GM21528 (cell line): ENCODE results near the gene ADAMTS14.
"Not testable (repeated sequence)": the region's sequence is repeated elsewhere in the genome, so short reads cannot be mapped to it uniquely, and the experiment has no call there.

Experiments used
- ATAC-seq: cut with Tn5 transposase; IDR thresholded peaks from one replicate; pipeline ENCODE4 v1.9.1; 2021; ENCODE audit warnings: mild to moderate bottlenecking, moderate library complexity; ENCODE audit not compliant: unreplicated experiment, low FRiP score

Gene ADAMTS14

DNA sequence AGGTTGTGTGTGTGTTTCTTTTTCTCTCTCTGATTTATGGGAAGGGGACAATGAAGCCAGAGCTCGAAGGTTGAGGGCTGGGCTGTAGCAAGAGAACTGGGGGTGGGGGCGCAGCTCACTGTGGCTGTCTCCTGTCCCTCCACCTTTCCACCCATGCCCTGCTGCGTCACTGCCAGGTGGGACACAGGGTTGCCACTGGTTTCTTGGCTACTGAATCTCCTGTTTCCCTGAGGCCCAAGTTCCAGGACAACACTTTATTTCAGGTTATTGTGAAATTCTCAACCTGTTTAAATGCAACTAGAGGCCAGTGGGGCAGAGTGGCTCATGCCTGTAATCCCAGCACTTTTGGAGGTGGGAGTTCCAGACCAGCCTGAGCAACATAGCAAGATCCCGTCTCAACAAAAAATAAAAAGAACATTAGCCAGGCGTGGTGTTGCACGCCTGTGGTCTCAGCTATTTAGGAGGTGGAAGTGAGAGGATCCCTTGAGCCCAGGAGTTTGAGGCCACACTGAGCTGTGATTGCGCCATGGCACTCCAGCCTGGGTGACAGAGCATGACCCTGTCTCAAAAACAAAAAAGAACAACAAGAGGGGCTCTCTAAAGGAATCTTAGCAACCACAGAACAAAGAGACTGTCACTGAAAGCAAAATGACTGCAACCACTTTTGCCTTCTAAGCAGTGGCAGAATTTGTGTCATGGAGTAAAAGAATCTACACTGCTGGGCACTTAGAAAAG, 90.3 kb downstream of the ADAMTS14 start:
- no peak for ATAC-seq

DNA sequence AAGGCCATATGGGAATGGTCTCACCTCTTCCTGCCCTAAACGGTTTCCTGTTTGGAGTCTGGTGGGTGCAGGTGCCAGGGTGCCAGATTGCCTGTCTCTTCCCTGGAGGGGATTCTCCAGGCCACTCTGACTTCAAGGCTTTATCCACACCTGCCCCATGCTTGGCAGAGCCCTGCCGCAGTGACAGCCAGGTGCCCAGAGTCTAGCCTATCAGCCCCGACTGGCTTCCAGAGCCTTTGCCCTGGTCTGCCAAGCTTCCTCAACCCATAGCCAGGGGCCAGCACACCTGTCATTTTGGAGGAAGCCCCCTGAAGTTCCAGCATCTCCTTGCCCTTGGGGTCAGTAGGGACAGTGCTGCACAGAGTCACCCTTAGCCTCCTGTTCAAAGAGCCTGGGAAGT, 91.3 kb downstream of the ADAMTS14 start:
- ATAC-seq = no peak

DNA sequence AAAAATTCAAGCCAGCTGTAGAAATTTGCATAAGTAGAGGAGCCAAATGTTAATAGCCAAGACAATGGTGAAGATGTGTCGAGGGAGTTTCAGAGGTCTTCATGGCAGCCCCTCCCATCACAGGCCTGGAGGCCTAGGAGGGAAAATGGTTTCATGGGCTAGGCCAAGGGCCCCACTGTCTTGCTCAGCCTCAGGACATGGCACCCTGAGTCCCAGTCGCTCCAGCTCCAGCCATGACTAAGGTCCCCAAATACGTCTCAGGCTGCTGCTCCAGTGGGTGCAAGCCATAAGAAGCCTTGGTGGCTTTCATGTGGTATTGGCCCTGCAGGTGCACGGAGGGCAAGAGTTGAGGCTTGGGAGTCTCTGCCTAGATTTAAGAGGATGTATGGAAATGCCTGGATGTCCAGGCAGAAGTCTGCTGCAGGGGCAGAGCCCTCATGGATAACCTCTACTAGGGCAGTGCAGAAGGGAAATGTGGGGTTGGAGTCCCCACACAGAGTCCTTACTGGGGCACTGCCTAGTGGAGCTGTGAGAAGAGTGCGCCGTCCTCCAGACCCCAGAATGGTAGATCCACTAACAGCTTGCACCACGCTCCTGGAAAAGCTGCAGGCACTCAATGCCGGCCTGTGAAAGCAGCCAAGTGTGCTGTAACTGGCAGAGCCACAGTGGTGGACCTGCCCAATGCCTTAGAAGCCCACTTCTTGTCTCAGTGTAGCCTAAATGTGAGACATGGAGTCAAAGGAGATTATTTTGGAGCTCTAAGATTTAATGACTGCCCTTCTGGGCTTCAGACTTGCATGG, 93.7 kb downstream of the ADAMTS14 start:
- no peak for ATAC-seq

DNA sequence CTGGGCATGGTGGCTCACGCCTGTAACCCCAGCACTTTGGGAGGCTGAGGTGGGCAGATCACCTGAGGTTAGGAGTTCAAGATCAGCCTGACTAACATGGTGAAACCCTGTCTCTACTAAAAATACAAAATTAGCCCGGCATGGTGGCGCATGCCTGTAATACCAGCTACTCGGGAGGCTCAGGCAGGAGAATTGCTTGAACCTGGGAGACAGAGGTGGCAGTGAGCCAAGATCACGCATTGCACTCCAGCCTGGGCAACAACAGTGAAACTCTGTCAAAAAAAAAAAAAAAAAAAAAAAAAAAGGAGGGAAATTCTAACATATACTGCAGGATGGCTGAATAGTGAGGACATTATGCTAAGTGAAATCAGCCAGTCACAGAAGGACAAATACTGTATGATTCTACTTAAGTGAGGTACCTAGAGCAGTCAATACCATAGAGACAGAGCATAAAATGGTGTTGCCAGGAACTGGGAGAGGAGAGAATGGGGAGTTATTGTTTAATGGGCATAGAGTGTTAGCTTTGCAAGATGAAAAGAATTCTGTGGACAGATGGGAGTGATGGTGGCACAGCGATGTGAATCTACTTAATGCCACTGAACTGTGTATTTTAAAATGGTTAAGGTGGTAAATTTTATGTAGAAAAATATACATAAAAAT, 95.8 kb downstream of the ADAMTS14 start:
- not testable (repeated sequence) for ATAC-seq

DNA sequence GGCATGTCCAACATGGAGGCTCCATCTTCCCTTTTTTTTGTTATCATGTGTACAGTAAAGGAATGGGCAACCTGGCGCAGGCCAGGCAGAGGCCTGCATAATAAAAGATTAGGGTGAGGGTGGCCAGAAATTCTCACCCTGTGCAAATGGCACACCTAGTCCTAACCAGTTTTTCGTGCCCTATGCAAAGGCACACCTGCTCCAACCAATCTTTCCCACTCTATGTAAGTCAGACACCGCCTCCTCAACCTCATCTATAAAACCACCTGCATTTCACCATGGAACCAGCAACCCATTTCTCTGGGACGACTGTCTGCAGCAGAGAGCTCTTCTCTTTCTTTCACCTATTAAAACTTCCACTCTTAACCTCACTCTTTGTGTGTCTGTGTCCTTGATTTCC, 96.8 kb downstream of the ADAMTS14 start:
- no peak for ATAC-seq

DNA sequence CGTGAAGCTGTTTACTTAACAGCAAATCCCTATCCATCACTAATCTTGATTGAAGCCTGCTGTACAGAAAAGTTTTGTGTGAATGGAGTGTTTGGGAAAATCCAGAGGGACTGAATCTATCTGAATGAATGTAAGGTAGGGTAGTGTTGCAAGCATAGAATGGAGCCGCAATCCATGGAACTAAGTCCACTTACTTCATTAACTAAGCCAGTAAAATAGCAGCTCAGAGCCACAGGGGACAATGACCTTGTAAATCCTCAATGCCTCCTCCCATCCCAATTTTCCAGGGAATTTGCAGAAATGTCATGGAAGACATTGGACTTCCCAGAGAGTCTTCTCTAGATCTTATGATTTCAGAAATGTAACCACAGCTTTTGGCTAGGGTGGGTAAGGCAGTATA, 97.7 kb downstream of the ADAMTS14 start:
- no peak for ATAC-seq

DNA sequence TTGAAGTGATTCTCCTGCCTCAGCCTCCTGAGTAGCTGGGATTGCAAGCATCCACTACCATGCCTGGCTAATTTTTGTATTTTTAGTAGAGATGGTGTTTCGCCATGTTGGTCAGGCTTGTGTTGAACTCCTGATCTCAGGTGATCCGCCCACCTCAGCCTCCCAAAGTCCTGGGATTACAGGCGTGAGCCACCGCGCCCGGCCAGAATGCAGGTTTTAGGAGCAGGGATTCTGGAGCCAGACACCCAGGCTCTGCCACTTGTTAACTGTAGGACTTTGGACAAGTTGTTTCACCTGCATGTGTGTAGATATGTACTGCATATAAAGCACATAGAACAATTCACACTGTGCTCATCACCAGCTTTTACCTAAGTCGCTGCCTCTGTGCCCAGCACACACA, 98.2 kb downstream of the ADAMTS14 start:
- ATAC-seq = not testable (repeated sequence)

DNA sequence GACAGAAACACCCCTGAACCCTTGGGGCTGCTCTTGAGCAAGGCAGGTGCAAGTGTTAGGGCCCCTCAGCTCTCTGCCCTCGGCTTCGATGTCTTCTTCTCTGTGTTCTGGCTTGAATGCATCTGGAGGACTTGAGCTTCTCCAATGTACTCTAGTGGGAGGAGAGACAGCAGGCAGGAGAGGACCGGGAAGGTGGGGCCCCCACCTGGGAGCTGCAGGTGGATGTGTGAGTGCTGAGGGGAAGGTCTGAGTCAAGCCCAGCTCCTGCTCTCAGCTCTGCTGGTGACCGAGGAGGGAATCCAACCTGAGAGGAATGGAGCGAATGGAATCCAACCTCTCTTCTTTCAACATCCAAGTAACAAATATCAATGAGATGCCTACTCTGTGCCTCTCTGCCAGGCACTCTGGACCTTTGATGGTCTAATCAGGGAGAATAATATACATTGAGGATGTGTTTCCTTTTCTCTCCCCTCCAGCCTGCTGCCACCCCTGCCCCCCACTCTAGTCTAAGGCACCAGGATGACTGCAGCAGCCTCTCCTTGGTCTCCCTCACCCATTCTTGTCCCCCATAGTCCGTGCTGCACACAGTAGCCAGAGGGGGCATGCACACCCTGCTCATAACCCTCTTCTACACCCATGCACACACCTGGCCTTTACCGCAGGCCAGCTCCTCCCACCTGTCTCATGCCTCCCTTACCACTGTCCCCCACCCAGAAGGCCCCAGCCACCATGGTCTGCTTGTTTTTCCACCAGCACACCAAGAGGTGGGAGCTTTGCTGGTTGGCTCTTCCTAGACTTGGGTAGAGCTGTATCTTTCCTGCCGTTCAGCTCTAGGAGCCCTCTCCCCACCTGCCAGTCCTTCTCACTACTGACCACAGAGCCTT, 99.2 kb downstream of the ADAMTS14 start:
- ATAC-seq = no peak

DNA sequence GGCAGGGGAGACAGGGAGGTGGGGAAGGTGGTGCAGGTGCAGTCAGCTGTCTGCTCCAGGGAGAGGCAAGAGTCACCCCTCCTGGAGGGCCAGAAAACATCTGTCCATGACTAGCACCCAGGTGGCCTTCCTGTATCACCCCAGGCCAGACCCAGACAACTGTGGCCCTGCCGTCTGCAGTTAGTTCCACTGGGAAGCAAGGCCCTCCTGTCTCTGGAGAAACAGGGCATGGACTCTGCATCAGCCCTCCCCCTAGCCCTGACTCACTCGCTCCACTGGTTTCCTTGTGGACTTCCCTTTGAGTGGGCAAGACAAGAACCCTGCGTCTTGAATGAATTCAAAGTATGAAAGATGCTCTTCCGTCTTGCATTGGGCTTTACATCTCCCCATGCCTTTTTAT, 100.3 kb downstream of the ADAMTS14 start:
- no peak for ATAC-seq

DNA sequence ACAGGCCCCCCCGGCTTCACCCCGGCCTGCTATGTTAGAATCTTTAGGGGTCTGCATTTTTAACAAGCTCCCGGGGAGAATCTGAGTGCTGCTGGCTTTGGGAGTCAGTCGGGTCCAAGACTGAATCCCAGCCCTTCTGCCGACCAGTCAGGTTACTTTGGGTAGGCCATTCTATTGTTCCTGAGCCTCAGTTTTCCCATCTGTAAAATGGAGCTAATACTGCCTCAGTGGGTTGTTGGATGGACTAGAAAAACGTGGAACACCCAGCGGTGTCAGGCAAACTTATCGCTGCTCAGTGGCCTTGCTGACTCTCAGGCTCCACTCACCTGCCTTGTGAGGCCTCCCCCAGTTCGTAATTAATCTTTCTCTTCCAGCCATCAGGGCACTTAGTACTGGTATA, 101.2 kb downstream of the ADAMTS14 start:
- ATAC-seq = no peak

DNA sequence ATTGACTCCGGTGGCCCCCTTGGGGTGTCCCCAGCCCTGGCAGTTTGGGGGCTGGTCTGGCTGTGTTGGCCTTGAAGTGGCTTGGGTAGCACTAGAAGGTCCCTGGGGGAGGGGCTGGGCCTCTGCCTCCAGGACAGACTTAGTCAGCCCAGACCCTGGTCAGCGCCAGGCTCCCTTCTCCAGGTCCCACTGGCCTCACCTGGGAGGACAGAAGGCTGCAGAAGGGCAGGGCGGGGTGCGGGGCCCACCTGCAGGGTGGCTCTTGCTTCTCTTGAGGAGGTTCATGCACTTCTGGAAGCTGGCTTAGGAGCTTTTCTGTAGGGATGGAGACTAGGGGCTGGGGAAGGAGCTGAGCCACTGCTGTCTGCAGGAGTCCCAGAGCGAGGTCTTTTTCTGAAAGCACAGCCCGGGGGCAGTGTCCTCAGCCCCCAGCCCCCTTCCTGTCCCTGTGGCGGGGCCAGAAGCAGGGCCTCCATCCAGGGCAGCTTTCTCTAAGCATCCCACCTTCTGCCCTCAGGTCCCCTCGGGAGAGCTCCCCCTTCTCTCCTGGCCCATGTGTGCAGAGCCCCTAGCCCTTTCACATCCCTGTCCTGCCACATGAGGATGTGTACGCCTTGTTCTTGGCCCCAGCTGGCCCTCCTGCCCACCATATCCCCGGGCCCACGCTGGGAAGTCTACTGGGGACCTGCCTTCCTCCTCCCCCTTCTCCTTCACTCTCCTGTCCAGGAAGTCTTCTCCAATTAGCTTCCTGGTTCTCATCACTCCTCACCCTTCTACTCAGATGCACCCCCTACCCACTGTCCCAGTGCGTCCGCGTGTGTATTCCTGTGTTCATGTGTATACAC, 101.9 kb downstream of the ADAMTS14 start:
- no peak for ATAC-seq

DNA sequence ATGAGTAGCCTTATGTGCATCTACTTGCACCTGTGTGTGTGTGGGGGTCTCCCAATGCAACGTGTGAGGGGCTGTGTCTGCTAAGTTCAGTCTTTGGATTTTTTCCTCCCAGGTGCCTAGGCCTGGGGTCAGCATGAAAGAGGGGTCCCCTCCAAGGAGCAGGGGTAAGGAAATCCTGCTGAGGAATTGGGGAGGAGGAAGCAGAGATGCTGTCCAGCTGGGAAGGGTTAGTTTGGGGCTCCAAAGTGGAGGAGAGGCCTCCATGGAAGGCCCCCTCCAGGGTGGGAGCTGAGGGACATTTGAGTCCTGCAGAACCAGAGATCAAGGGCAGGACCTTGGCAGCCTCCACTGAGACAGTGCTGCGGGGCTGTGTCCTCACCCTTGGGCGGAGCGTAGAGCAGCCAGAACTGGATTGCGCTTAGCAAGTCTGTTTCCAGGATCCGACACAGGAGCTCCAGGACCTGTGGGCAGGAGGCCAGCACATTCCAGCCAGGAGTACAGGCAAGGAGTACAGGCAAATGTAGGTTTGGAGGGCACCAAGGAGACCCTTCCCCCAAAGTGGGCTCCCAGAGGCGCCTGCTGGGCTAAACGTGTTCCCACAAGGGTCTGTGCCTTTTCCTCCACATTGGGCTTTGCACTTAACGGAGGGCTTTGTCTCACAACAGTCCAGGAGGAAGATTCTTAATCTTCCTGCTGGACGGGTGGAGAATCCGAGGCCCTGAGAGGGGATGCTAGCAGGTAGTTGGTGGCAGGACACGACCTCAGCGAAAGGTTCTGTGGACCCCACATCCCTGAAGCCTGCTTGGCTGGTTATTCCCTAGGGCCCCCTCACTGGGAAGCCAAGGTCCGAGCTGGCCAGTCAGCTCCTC, 102.7 kb downstream of the ADAMTS14 start:
- no peak for ATAC-seq

DNA sequence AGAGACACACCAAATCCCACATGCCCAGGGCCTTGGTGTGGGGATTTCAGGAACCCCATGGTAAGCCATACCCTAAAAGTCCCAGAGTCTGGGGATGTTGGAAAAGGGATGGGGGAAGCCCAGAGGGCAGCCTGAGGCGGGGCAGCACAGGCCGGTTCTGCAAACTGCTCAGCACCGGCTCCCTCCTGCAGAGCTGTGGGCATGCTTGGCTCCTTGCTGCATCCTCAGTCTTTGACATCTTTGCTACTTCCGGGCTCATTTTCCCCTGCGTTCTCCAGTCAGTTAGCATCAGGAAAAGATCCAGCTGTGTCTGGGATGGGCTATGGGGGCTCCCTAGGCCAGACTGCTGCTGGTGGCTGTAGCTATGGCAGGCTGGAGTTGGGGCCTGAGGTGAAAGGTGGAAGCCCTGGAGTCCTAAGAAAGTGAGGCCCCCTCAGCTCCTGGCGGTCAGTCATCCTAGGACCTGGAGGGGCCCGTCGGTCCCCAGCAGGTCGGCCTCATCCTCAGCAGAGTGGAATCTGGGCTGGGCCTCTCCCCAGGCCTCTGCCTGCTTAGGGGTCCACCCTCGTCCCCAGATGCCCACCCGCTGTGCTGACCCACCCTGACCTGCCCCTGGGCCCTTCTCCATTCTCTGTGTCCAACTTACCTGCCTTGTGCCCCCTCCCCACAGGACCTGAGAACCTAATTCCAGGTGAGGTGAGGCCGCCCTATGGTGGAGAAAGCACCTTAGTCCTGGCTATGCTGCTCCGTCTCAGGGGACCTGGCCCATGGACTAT, 103.6 kb downstream of the ADAMTS14 start:
- ATAC-seq = no peak

DNA sequence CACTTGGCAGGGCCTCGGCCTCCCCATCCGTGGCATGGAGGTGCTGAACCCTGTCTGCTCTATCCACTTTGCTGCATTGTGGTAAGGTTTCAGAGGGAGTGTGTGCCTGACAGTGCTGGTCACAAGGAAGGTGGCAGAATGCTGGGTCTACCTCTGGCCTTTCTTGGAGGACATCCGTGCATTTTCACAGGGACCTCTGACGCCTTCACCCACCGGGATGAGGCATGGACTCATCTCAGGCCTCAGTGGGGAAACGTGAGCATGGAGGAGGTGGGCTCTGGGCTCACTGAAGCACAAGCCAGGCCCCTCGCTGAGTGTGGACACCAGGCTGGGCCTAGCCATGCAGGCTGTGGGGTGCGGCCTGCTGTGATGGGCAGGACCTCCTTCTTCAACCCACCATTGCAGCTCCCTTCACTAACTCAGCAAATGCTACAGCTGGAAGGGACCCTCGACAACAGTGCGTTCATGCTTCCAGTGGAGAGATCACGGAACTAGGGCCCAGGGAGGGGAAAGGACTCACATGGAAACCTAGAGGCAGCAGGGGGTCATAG, 104.2 kb downstream of the ADAMTS14 start:
- ATAC-seq = no peak

DNA sequence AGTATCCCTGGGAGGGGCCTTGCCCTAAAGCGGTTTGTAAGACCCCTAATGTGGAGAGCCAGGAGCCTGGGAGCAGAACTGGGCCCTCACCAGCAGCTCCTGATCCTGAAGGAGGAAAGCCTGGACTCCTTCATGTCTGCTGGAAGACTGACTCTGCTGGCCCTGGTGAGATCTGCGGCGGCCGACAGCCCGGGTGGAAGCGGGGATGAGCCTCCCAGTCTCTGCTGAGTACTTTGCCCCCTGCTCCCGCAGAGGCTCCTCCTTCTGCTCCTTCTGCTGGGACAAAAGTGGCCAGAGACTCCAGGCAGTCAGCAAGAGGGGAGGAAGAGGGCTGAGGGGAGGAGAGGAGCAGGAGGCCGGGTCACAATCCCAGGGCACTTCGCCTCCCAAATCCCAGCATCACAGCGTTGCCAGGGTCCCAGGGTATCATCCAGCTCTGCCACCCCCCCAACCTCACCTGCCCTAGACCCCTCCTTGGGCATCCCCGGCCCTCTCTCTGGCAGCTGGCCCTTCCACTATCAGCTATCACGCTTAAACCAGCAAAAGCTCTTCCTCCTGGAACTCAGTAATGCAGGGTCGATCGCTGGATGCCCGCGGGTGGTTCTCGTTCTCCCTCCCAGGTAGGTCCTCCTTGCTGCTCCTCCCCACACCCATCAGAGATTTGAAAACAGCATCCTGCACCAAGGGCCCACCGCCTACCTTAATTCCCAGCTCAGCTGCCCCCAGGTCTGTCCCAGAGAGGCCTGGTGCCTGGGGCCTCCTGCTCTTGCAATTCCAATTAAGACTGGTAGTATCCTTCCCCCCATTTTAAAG, 105.0 kb downstream of the ADAMTS14 start:
- ATAC-seq = no peak

DNA sequence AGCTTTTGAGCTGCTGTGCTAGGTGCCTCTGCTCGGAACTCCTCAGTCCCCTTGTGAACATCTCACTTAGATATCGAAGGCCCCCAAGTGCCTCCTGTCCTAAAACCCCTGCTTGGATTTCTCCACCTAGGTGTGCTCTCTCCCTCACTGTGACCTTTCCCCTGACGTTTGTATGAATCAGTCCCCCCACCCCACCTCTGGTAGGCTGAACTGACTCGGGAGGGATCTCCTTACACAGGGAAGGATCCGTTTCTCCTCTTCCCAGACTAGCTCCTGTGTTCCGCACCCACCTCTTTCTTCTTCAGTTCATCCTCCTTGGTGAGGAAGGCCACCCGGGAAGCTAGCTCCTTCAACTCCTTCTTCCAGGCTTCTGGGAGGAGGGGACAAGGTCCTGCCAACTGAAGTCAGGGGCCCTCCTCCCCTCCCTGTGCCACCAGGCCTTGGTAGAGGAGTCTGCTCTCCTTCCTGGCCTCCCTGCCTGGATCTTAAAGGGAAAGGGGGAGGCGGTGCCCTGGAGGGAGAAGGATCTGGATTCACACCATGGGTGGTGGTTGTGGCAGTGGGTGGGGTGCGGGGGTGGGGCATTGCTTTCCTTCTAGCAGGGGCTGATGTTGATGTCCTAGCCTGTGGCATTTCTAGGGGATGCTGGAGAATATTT, 106.1 kb downstream of the ADAMTS14 start:
- ATAC-seq = no peak
